K562 (cell line): ENCODE measurements around the gene RRAGD. TPM values are rescaled to one million over a fixed set of nuclear protein-coding genes. Genes with fewer than 3 reads are reported as not detected.

ENCODE experiments used
- ATAC-seq: fragments of 200-7000 bp; cut with Tn5 transposase; 3 replicates; pipeline ENCODE4 v1.9.1; 2020; ENCODE audit warnings: moderate library complexity
- BruUV-seq: library from RNA; stranded (reverse); fragments of 400-500 nt; replicated peaks from 2 replicates; lab custom pipeline; 2021; lab: Mats Ljungman, UMichigan
- CTCF ChIA-PET: fragments of 300-600 bp; formaldehyde crosslinking; extraction: SDS; loops from one replicate; lab custom pipeline; 2021; ENCODE audit warnings: low intra/inter-chr PET ratio; lab: Yijun Ruan, JAX
- POLR2A ChIA-PET: fragments of 300-600, 350-650 bp; sonication (Branson Sonifier 250); formaldehyde crosslinking; extraction: SDS; loops from one replicate; lab custom pipeline; 2021; ENCODE audit warnings: antibody characterized with exemption, inconsistent platforms; lab: Yijun Ruan, JAX
- DNase-seq, 4 experiments: peaks; one replicate each; pipeline versions ENCODE4 v3.0.0 to v3.0.0-alpha.2; 2011 to 2018; ENCODE audit warnings: low spot score in 3 of 4, mixed read lengths in 3 of 4; ENCODE audit errors: extremely low read depth in 1 of 4
- FAIRE-seq: peaks from 2 replicates; lab custom pipeline; 2011; peaks lifted over from hg19 to GRCh38; lab: Jason Lieb, UNC
- H2AFZ ChIP-seq: 2 replicates; pipeline ENCODE4 v1.6.0; 2011; ENCODE audit warnings: low read depth, low read length, control low read depth, inconsistent platforms
- H3K27ac ChIP-seq: fragments of 200-600 bp; 3 replicates; pipeline ENCODE4 v1.8.0; 2011; ENCODE audit warnings: low read depth, mild to moderate bottlenecking, control low read depth, inconsistent platforms, low read length, moderate library complexity, mixed read lengths; ENCODE audit errors: extremely low read depth
- H3K27me3 ChIP-seq, 2 experiments: fragments of 300-600 bp in 1 of 2; 2 replicates in 1 of 2; 3 replicates in 1 of 2; pipeline versions ENCODE4 v1.6.0 to v1.8.0; 2011; ENCODE audit warnings: inconsistent platforms in 2 of 2, low read length in 2 of 2, mild to moderate bottlenecking in 1 of 2, mixed read lengths in 1 of 2, moderate library complexity in 1 of 2; ENCODE audit not compliant: control insufficient read depth in 2 of 2, insufficient read depth in 2 of 2
- H3K36me3 ChIP-seq: fragments of 300-600 bp; 3 replicates; pipeline ENCODE4 v1.8.0; 2011; ENCODE audit warnings: mild to moderate bottlenecking, low read length, inconsistent platforms; ENCODE audit not compliant: control insufficient read depth, insufficient read depth
- H3K4me1 ChIP-seq, 2 experiments: fragments of 200-600 bp in 1 of 2; replicated peaks in 1 of 2; 2 replicates in 1 of 2; 3 replicates in 1 of 2; pipeline versions ENCODE4 v1.5.1 to v1.8.0; 2011; ENCODE audit warnings: inconsistent platforms in 2 of 2, low read length in 2 of 2, mild to moderate bottlenecking in 1 of 2, mixed read lengths in 1 of 2, moderate library complexity in 1 of 2; ENCODE audit not compliant: control insufficient read depth in 2 of 2, insufficient read depth in 2 of 2
- H3K4me2 ChIP-seq: 2 replicates; pipeline ENCODE4 v1.6.1; 2011; ENCODE audit warnings: low read length, control low read depth, inconsistent platforms, mixed read lengths; ENCODE audit not compliant: insufficient read depth
- H3K4me3 ChIP-seq: fragments of 200-600 bp; sonication (generic), shearing (Covaris generic); 2 replicates; pipeline ENCODE4 v1.5.1; 2016; ENCODE audit warnings: control low read depth, inconsistent platforms
- H3K79me2 ChIP-seq: fragments of 200-600 bp; 3 replicates; pipeline ENCODE4 v1.8.0; 2011; ENCODE audit warnings: low read length, inconsistent platforms; ENCODE audit not compliant: control insufficient read depth, insufficient read depth
- H3K9ac ChIP-seq, 2 experiments: 2 replicates each; pipeline versions ENCODE4 v1.6.0 to v1.6.1; 2011; ENCODE audit warnings: low read depth in 2 of 2, low read length in 2 of 2, control low read depth in 1 of 2, inconsistent platforms in 1 of 2, mild to moderate bottlenecking in 1 of 2, mixed read lengths in 1 of 2; ENCODE audit not compliant: insufficient read depth in 1 of 2
- H3K9me1 ChIP-seq: one replicate; pipeline ENCODE4 v1.6.0; 2011; ENCODE audit warnings: inconsistent platforms, mild to moderate bottlenecking, low read length, moderate library complexity; ENCODE audit not compliant: control insufficient read depth, insufficient read depth
- H3K9me3 ChIP-seq: replicated peaks from 2 replicates; pipeline ENCODE4 v1.5.1; 2011; ENCODE audit warnings: low read depth, low read length, inconsistent platforms; ENCODE audit not compliant: control insufficient read depth, insufficient read depth
- H4K20me1 ChIP-seq: replicated peaks from 2 replicates; pipeline ENCODE4 v1.6.1; 2011; ENCODE audit warnings: low read length, inconsistent platforms, mixed read lengths; ENCODE audit not compliant: control insufficient read depth, insufficient read depth
- BCOR ChIP-seq: fragments of 450-650 bp; IDR thresholded peaks from 2 replicates; pipeline ENCODE4 v1.6.1; 2016
- CC2D1A ChIP-seq: fragments of 450-650 bp; IDR thresholded peaks from 2 replicates; pipeline ENCODE4 v1.6.1; 2017; ENCODE audit warnings: mild to moderate bottlenecking
- E2F5 ChIP-seq: sonication (generic); formaldehyde crosslinking; IDR thresholded peaks from 2 replicates; pipeline ENCODE4 v1.8.0; 2022; ENCODE audit warnings: mild to moderate bottlenecking, missing genetic modification reagents
- FOXJ2 ChIP-seq: fragments of 200-800 bp; sonication (Bioruptor generic); IDR thresholded peaks from 2 replicates; pipeline ENCODE4 v1.6.1; 2016; ENCODE audit warnings: missing genetic modification characterization, missing compliant biosample characterization
- SIN3B ChIP-seq: fragments of 450-650 bp; IDR thresholded peaks from 2 replicates; pipeline ENCODE4 v1.6.1; 2017; ENCODE audit warnings: low read depth, mild to moderate bottlenecking, moderate library complexity
- SMARCB1 ChIP-seq: IDR thresholded peaks from 2 replicates; pipeline ENCODE4 v1.6.1; 2011; ENCODE audit warnings: improper control_type of control experiment, low read depth; ENCODE audit not compliant: insufficient read length
- TEAD1 ChIP-seq, 2 experiments: fragments of 450-650 bp in 1 of 2; sonication (generic) in 1 of 2; formaldehyde crosslinking; IDR thresholded peaks; 2 replicates each; pipeline versions ENCODE4 v1.4.0 to v1.8.0; 2020 to 2022; ENCODE audit warnings: mild to moderate bottlenecking in 2 of 2, missing genetic modification reagents in 1 of 2
- WGBS: fragments of 100-300 bp; shearing (Covaris generic); methylation state at CpG from one replicate; pipeline ENCODE4 v1.1.6; 2016; ENCODE audit warnings: low coverage, mixed read lengths; ENCODE audit not compliant: insufficient coverage; ENCODE audit errors: missing lambda C conversion rate; 5-methylcytosine and 5-hydroxymethylcytosine counted together
- in situ Hi-C: fragments of 300-500 bp; cut with MboI; formaldehyde crosslinking; loops from 4 replicates; pipeline ENCODE4 v1.15.0; 2018; ENCODE audit warnings: inconsistent platforms, mixed read lengths
- intact Hi-C: fragments of 100-400 bp; cut with micrococcal nuclease; formaldehyde crosslinking; loops from 2 replicates; pipeline ENCODE4 v1.14.2; 2022
- polyA plus RNA-seq, 8 experiments: library from polyadenylated mRNA; depleted of rRNA in 4 of 8; stranded (reverse) in 5 of 8; unstranded in 3 of 8; fragments of >200 nt; fragmentation: Nextera tagmentation in 2 of 8; fragmentation: Illumina TruSeq in 1 of 8; extraction: Ambion mirVana in 2 of 8; extraction: Trizol in 1 of 8; gene quantifications; 2 replicates each; pipeline versions ENCODE4 v1.2.1 to v1.2.3, GENCODE V29; 2011 to 2014; ENCODE audit warnings: inconsistent platforms in 1 of 8, missing spikeins in 1 of 8
- total RNA-seq, 7 experiments: library from RNA; depleted of rRNA in 6 of 7; stranded (reverse); fragments of >200 nt in 6 of 7; fragmentation: Illumina TruSeq in 2 of 7; extraction: Trizol in 2 of 7; gene quantifications; 2 replicates each; pipeline versions ENCODE4 v1.2.1 to v1.2.3, GENCODE V29; 2011 to 2021; ENCODE audit warnings: low replicate concordance in 1 of 7

RRAGD gene
- total and polyA plus RNA-seq, 9 of the 15 experiments (the other 6 are each of a cell fraction or from before 2014, with no cell fraction given) = 0.03 to 0.07 (median 0.04) TPM; not detected in 6

GRCh38 chr6:89328976-89329375 is 83.1 kb downstream of the RRAGD start:
- intact Hi-C loops = no loop called here
- no peak overlapping the region for H2AFZ ChIP-seq
- TF ChIP-seq E2F5 (no peak), SIN3B (no peak), TEAD1 (CRISPR knock-in tag; IDR thresholded peaks at IDR 0.05) (no peak), CC2D1A (no peak), BCOR (no peak), FOXJ2 (no peak), SMARCB1 (no peak)
- H3K27me3 ChIP-seq = no peaks in the 10 kb centered on the region
- H3K4me1 ChIP-seq = no peaks in the 10 kb centered on the region
- no peak overlapping the region for H3K4me3 ChIP-seq
- H3K27ac ChIP-seq = no peak overlapping the region
- no peaks in the 10 kb centered on the region for H4K20me1 ChIP-seq
- FAIRE-seq = no peak
- no peak for ATAC-seq
- no peak overlapping the region for H3K9ac ChIP-seq
- in situ Hi-C loops = no loop called here
- H3K36me3 ChIP-seq = peaks cover 33% of the 10 kb centered on the region; the same call in 2 of the 3 replicates
- ChIA-PET POLR2A (interaction anchor here (1.9 kb wide), 1 partner anchor 24 kb away, joined by 6 read pairs; the partner anchor contains the start of gene UBE2J1), CTCF (no interaction called here)
- no peaks in the 10 kb centered on the region for H3K9me3 ChIP-seq
- H3K9me1 ChIP-seq = no peaks in the 10 kb centered on the region
- DNase-seq = no peak
- H3K4me2 ChIP-seq = no peak overlapping the region
- no peaks in the 10 kb centered on the region for H3K79me2 ChIP-seq
- BruUV-seq = no TSS peak
- 83% methylated on average over 1 of the region's 1 CpG for WGBS
